ENCODE results near the gene CCDC73. TPM values are rescaled to one million over a fixed set of nuclear protein-coding genes. Genes with fewer than 3 reads are reported as not detected.
A peak's percentile ranks its signal among the peaks of the same experiment; 100 is the strongest.
"Not testable (repeated sequence)": the region's sequence is repeated elsewhere in the genome, so short reads cannot be mapped to it uniquely, and the experiment has no call there.

The CCDC73 gene
- total RNA-seq, 4 donors from 2014 or later, result 0.55 TPM; not detected in 3

- Histone ChIP-seq H3K9me3 (no peaks in the 10 kb centered on the region), H3K4me1 (peaks cover 0 to 6% of the 10 kb centered on the region in 2 donors), H3K27ac (peak within 1 kb of the TSS; percentile 10 to 53), H3K36me3 (no peaks in the 10 kb centered on the region), H3K27me3 (no peaks in the 10 kb centered on the region), H3K4me3 (peak within 1 kb of the TSS; percentile 27 to 45)
- peak; percentile 19 to 34 for DNase-seq
- intact Hi-C loops (cut with DNase I; ENCODE audit: low total_unique reads), result no loop called here
- peak in 1 of 2 donors; percentile 30 for TF ChIP-seq POLR2A (IDR thresholded peaks at IDR 0.05)
- TF ChIP-seq, protein P1, sequence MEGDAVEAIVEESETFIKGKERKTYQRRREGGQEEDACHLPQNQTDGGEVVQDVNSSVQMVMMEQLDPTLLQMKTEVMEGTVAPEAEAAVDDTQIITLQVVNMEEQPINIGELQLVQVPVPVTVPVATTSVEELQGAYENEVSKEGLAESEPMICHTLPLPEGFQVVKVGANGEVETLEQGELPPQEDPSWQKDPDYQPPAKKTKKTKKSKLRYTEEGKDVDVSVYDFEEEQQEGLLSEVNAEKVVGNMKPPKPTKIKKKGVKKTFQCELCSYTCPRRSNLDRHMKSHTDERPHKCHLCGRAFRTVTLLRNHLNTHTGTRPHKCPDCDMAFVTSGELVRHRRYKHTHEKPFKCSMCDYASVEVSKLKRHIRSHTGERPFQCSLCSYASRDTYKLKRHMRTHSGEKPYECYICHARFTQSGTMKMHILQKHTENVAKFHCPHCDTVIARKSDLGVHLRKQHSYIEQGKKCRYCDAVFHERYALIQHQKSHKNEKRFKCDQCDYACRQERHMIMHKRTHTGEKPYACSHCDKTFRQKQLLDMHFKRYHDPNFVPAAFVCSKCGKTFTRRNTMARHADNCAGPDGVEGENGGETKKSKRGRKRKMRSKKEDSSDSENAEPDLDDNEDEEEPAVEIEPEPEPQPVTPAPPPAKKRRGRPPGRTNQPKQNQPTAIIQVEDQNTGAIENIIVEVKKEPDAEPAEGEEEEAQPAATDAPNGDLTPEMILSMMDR (IDR thresholded peaks at IDR 0.05), result no peak
These were observed 35.4 kb upstream of the CCDC73 start, which contains the start of gene PRRG4 for GRCh38 chr11:32829680-32830412. Gene PRRG4 (plus strand): TSS chr11:32829927. CDS start chr11:32830530, 603 bp downstream.

DNA sequence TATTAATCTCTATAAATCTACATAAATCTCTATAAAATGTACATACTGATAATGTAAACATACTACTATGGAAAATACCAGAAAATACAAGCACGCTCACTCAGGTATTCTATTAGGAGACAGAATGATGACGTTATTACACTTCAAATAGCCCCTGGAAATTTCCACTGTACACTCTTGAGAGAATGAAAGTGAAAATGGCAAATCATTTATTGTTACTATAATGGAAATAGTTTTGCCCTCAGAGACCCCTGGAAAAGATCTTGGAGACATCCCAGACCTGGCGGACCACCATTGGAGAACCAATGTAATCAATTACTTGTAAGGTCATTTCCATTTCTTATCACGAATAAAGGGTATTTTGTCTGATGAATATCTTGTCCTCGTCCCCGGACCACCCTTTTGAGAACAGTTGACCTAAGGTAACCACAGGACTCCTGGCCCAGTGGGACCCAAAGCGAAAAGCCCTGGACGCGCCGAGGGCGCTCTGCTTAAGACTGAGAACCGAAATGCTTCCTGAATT, 34.8 kb upstream of the CCDC73 start:
- Histone ChIP-seq H3K36me3 (no peaks in the 10 kb centered on the region), H3K4me3 (peak overlapping the region; percentile 27 to 45), H3K4me1 (peaks cover 0 to 6% of the 10 kb centered on the region in 2 donors), H3K9me3 (no peaks in the 10 kb centered on the region), H3K27me3 (no peaks in the 10 kb centered on the region), H3K27ac (peak overlapping the region; percentile 10 to 53)
- intact Hi-C loops (cut with DNase I; ENCODE audit: low total_unique reads), result no loop called here
- TF ChIP-seq, protein P1 (IDR thresholded peaks at IDR 0.05), result no peak
- TF ChIP-seq POLR2A (IDR thresholded peaks at IDR 0.05), result no peak
- no peak for DNase-seq

DNA sequence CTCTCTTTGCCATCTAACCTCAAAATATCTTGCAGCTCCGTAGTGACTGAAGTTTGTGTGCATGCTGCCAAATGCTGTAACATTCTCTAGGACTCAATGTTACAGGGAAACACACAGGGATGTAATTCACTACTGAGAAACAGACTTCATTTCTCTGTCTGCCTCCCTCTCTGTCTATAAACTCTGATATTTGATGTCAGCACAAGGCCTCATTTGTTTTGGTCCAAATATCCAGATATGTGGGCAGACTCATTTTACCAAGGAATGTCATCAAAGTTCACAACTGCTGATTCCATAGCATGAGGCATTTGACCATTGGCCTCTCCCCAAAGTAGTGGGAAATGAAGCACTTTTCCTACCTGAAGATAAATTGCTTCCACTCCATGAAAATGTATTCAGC, 32.8 kb upstream of the CCDC73 start:
- no peak for DNase-seq
- Histone ChIP-seq H3K27ac (no peak overlapping the region), H3K4me3 (no peak overlapping the region), H3K27me3 (no peaks in the 10 kb centered on the region), H3K9me3 (no peaks in the 10 kb centered on the region), H3K36me3 (no peaks in the 10 kb centered on the region), H3K4me1 (peaks cover 0 to 6% of the 10 kb centered on the region in 2 donors)
- TF ChIP-seq, protein P1 (IDR thresholded peaks at IDR 0.05), result no peak
- no peak for TF ChIP-seq POLR2A (IDR thresholded peaks at IDR 0.05)
- intact Hi-C loops (cut with DNase I; ENCODE audit: low total_unique reads), result no loop called here

GRCh38 chr11:32826113-32826512, 31.7 kb upstream of the CCDC73 start:
- Histone ChIP-seq H3K9me3 (no peaks in the 10 kb centered on the region), H3K4me1 (peaks cover 0 to 6% of the 10 kb centered on the region in 2 donors), H3K27me3 (no peaks in the 10 kb centered on the region), H3K36me3 (no peaks in the 10 kb centered on the region), H3K27ac (no peak overlapping the region), H3K4me3 (no peak overlapping the region)
- DNase-seq, result no peak
- TF ChIP-seq, protein P1 (IDR thresholded peaks at IDR 0.05), result no peak
- TF ChIP-seq POLR2A (IDR thresholded peaks at IDR 0.05), result no peak
- intact Hi-C loops (cut with DNase I; ENCODE audit: low total_unique reads), result no loop called here

DNA sequence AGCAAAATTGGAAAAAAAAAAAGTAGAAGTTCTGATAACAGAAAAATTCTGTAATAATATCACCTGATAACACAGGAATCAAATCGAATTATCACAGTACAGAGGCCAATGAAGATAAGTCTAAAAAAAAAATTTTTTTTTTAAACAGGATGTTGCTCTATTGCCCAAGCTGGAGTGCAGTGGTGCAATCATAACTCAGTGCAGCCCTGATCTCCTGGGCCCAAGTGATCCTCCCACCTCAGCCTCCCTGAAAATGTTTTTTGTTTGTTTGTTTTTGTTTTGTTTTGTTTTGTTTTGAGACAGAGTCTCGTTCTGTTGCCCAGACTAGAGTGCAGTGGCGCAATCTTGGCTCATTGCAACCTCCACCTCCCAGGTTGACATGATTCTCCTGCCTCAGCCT, 29.2 kb upstream of the CCDC73 start:
- intact Hi-C loops (cut with DNase I; ENCODE audit: low total_unique reads); H3K27me3 ChIP-seq; DNase-seq; H3K4me1 ChIP-seq; H3K36me3 ChIP-seq; H3K9me3 ChIP-seq; H3K27ac ChIP-seq; H3K4me3 ChIP-seq: not testable (repeated sequence)

All from uterus (tissue), 4 donors.